Measurements from ENCODE around the gene RAB10.
"Not testable (repeated sequence)": the region's sequence is repeated elsewhere in the genome, so short reads cannot be mapped to it uniquely, and the experiment has no call there.

Gene RAB10

DNA sequence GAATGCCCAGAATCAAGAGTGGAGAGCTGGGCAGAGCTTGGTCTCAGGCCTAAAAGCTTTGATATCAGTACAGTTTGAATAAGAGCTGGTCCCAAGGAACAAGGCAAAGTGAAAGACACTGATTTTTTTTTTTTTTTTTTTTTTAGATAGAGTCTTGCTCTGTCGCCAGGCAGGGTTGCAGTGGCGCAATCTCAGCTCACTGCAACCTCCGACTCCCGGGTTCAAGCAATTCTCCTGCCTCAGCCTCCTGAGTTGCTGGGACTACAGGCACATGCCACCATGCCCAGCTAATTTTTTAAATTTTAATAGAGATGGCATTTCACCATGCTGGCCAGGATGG, 17.2 kb upstream of the RAB10 start:
- not testable (repeated sequence) for DNase-seq

DNA sequence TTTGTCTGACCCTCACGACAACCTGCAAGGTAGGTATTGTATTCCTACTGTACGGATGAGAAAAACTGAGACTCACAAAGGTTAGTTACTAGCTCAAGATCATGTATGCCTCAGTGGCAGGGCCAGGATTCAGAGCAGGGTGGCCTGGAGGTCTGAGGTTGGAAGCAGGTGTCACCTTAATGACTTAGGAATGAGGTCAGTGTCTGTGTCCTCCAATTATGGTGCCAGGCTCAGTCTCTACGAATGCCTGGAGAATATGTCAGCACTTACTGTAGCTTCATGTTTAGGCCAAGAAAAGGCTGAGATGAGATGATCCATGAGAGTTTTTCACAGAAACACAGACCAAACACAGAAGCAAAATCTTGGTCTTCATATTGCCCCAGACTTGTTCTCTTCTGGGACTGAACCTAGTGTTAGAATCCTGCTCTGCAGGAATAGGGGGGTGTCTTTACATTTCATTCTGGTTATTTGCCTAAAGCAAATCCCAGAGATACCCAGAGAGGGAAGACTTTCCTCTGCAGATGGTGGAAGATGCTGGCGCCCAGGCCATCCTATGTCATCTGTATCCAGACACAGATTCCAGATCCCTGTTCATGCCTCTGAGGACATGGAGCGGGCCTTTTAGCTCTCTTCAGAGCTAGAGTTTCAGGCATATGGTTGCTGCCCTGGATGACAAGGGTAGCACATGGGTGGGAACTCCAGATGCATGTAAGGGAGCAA, 16.3 kb upstream of the RAB10 start:
- no peak for DNase-seq

DNA sequence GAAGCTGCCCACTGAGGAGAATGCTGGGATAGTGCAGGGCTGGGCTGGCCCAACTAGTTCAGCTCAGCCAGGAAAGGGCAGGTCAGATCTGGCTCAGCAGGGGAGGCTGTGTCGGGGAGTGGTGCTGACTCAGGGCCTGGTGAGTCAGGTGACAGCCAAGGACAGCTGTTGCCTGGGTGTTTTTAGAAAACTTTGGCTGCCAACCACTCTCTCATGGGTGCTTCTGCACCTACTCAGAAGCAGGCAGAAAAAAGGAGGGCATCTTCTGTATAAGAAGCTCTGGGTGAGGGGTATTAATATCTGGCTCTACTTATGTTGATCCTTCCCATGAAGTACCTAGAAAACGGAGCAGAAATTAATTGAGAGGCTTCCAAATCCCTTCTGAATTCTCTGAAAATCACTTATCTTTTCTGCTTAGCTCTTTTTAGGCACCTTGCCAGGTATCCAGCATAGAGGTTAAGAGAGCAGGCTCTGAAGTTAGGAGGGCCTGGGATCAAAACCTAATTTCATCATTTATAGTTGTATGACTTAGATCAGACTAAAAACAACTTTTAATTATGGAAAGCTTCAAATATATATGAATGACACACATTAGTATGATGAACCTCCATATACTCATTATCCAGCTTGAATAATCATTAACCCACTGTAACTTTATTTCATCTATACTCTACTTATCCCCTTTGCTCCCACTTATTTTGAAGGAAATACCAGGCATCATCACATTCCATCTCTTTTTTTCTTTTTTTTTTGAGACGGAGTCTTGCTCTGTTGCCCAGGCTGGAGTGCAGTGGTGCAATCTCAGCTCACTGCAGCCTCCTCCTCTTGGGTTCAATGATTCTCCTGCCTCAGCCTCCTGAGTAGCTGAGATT, 15.5 kb upstream of the RAB10 start:
- DNase-seq: peak; percentile 47

DNA sequence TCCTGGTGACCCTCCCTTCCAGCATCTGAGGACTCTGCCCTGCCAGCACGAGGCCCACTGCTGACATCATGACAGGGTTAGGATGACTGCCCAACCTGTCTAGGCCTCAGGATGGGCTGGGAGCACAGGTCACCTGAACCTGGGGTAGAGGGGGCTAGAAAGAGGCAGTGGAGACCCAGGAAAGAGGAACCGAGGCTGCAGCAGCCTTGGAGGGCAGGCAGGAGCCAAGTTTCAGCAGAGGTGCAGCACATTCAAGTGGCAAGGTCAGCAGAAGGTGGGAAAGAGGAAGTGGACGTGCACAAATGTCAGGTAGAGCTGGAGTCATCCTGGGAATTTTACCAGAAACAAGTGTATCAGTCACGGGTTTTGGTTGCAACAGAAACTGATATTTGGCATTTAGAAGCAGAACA, 13.6 kb upstream of the RAB10 start:
- no peak for DNase-seq

DNA sequence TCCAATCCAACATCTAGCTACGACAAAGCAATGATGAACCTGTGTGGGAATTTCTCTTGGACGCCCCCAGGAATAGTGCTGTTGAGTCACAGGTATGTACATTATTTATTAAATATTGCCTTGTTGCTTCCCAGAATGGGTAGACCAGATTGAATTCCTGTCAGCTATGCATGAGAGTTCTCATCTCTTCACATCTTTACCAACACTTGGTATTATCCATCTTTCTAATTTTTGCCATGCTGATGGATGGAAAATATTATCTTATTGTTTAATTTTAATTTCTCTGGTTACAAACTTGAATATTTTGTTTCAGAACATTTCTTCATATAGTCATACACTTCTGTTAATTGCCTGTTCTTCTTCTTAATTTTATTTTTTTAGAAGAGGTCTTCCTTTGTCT, 9.6 kb upstream of the RAB10 start:
- no peak for DNase-seq

DNA sequence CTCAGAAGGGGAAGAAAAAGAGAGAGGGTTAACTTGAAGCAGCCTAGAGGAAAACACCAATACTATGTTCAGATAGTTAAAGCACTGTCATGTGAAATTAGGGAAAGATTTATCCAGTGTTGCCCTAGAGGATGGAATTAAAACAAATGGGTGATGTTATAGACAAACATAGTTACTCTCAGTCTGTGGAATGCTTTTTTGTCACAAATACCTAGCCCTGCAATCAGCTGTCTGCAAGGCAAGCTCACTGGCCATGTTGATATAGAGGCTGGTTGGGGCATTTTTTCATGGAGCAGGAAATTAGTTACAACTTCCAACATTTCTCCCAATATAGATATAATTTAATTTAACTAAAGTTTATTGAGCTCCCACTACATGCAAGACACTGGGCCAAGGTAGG, 8.4 kb upstream of the RAB10 start:
- DNase-seq: no peak

DNA sequence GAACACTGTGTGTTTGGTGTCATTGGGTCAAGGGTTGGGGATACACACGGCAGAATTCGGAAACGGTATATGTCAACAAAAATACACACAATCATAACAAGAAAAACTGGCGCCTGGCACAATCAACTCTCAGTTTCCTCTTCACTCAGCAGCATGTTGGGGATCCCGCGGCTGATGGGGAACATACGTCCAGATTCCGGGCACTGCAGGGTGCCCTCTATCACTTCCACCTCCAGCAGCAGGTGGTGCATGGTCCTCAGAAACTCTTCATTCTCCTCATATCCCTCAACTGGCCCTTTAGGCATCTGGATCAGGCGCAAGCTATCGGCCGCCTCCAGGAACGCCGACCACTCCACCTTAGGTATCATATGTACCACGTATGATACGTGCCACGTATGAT, 5.8 kb upstream of the RAB10 start:
- not testable (repeated sequence) for DNase-seq

DNA sequence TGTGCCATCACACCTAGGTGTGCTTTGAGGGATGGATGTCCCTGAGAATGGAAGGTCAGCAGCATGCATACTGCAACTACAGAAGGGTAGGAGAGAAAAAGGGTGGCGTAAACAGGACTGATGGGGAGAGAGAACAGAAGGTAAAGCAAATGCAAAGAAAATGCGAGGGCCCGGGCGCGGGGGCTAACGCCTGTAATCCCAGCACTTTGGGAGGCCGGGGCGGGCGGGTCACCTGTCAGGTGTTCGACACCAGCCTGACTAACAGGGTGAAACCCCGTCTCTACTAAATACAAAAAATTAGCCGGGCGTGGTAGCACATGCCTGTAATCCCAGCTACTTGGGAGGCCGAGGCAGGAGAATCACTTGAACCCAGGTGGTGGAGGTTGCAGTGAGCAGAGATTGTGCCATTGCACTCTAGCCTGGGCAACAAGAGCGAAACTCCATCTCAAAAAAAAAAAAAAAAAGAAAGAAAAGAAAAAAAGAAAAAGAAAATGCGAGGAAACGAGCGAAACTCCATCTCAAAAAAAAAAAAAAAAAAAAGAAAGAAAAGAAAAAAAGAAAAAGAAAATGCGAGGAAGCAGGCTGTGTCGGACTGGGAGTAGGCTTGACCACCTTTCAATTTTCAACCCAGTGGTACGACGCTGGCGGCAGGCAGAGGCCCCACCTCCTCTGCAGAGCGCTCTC, 1.2 kb upstream of the RAB10 start:
- not testable (repeated sequence) for DNase-seq

DNA sequence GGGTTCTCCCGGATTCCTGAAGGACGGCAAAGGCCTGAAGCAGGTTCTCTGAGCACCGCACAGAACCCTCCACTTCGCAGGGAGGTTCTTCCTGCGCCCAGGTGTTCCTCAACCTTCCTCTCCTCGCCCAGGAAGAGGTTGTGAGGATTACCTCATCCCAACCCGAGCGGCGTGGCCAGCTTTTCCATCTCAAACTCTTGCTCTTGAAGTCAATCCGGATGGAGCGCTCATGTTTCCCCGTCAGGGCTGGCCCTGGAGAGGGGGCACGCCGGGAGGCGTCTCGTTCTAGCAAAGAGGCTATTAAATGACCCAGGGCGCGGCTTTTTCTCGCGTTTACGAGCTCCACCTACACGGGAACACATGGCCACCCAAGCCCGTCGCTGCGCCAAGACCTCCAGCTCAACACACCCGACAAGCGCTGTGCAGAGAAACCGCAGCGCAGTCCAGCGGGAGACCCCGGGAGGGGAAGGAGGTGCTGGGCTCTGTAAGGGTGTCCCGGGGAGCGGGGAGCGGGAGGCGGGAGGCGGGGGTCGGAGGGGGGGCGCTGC, 540 bp upstream of the RAB10 start:
- peak; percentile 69 for DNase-seq

DNA sequence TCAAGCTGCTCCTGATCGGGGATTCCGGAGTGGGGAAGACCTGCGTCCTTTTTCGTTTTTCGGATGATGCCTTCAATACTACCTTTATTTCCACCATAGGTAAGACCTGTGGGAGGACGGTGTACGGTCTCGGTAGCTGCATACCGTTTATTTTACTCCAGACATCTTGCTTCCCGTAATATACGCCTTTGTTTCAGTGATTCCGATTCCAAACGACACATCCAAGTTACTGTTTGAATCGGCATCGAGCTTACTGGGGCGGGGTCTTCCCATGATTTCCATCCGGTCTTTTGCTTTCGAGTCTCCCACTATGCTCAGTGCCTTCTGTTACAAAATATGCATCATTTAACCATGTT, 731 bp downstream of the RAB10 start:
- DNase-seq: no peak

DNA sequence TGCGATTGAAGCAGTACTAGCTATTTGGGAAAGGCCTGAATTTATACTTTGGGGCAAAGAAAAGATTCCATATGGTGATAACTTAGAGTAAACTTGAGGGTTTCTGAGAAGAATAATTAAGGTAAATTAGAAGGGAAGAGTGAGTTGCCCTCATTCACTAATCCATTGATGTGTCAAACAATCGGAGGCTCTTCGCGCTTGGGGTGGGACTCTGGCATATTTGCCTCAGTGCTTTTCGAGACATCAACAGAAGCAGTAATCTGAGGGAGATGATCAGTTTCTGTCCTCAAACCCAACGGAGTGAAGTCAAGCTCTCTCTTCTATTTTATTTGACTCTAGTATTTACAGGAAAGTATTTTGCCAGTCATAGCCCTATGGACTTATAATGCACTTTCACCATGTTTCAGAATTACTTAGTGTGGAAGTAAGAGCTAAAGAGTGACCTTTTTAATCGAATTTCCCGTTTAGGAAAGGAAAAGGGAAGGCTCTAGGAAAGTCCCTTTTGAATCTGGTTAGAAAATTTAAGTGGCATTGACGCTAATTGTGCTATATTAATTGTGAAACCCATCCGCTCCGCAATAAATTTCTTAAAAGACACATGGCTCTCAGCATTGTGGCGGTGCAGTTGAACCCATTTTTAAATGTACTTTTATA, 1.3 kb downstream of the RAB10 start:
- no peak for DNase-seq

DNA sequence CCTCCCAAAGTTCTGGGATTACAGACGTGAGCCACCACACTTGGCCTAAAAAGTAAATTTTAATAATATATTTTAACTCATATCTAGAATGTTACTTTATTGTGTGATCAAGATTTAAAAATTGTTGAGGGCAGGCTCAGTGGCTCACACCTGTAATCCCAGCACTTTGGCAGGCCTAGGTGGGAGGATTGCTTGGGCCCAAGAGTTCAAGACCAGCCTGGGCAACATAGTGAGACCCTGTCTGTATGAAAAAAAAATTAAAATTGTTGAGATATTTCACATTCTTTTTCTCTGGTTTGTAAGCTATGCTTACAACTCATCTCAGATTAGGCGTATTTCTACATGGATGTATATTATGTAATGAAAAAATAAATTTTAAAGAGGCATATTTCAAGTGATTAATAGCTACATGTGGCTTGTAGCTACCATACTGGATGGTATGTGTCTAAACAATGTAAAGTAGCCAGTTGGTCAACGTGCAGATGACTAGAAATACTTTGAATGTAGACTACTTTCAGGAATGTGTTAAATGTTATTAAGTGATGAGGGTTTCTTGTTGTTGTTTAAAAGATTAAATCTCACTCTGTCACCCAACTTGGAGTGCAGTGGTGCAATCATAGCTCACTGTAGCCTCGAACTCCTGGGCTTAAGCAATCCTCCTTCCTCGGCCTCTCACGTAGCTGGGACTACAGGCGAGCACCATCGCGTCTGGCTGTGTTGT, 5.9 kb downstream of the RAB10 start:
- DNase-seq: no peak

DNA sequence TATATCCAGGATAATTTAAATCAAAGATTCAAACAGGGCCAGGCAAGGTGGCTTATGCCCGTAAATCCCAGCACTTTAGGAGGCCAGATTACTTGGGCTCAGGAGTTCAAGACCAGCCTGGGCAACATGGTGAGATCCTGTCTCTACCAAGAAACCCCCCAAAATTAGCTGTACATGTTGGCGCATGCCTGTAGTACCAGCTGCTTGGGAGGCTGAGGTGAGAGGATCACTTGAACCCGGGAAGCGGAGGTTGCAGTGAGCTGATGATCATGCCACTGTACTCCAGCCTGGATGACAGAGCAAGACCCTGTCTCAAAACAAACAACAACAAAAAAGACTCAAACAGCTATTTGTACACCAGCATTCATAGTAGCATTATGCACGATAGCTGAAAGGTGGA, 9.2 kb downstream of the RAB10 start:
- no peak for DNase-seq

DNA sequence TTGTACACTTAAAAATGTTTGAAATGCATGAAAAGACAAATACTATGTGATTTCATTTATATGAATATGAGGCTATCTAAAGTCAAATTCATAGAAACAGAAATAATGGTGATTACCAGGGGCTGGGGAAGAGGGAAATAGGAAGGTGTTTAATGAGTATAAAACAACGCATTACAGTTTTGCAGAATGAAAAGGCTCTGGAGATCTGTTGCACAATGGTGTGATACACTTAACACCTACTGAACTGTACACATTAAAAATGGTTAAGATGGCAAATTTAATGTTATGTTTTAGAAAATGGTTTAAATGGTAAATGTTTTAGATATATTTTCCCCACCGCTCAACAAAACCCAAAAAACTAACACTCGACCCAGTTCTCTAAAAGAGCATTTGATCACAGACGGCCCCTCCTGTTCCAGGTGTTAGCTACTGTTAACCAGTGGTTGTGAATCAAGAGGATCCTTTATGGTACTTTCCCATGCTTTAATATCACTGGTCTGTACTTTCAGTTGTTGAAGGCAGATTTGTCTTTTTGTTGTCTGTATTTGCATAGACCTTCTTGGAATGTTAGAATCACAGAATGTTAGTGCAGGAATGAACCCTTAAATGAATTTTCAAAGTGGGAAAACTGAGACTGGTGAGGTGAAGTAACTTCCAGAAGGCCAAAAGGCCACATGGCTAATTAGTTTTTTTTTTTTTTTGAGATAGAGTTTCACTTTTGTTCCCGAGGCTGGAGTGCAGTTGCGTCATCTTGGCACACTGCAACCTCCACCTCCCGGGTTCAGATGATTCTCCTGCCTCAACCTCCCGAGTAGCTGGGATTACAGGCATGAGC, 10.2 kb downstream of the RAB10 start:
- DNase-seq: no peak

DNA sequence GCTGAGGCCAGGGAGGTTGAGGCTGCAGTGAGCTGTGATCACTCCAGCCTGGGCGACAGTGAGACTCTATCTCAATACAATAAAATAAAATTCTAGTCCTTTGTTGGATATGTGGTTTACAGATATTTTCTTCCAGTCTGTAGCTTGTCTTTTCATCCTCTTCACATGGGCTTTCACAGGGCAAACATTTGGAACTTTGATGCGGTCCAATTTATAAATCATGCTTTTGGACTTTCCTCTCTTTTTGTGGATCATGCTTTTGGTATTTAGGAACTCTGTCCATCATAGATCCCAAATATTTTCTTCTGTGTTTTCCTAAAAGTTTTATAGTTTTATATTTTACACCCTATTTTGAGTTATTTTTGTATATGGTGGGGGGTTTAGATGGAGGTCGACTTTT, 14.9 kb downstream of the RAB10 start:
- no peak for DNase-seq

DNA sequence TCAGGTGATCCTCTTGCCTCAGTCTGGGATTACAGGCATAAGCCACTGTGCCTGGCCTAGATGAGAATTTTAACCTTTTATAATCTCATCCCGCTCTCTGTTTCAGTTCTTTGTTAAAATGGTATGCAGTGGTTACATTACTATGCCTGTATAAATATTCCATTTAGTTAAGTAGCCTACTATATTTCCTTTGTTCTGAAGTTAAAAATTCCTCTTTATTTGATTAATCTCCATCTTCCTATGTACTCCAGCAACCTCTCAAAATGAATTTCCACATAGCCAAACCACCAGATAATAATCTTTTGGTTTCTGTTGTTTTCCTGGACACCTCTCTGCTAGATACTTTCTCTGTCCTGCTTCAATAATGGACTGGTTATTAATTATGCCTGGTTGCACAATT, 15.8 kb downstream of the RAB10 start:
- DNase-seq: no peak

DNA sequence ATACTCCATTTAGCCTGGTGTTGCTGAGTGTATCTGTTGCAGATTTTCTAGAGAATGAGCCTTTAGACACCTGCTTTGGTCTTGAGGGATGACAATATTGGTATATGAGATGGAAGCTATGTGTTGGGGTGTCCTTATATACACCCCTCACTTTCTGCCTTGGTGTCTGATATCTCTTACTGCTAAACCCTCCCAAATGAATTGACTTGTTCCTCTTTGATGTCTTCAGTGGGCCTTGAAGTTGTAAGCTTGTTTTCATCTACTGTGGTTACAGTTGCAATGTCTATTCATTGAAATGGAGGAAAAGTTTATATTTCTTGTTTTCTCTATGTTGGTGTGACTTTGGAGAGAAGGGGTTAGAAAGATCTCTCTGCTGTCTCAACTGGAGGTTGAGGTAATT, 18.9 kb downstream of the RAB10 start:
- DNase-seq: no peak

DNA sequence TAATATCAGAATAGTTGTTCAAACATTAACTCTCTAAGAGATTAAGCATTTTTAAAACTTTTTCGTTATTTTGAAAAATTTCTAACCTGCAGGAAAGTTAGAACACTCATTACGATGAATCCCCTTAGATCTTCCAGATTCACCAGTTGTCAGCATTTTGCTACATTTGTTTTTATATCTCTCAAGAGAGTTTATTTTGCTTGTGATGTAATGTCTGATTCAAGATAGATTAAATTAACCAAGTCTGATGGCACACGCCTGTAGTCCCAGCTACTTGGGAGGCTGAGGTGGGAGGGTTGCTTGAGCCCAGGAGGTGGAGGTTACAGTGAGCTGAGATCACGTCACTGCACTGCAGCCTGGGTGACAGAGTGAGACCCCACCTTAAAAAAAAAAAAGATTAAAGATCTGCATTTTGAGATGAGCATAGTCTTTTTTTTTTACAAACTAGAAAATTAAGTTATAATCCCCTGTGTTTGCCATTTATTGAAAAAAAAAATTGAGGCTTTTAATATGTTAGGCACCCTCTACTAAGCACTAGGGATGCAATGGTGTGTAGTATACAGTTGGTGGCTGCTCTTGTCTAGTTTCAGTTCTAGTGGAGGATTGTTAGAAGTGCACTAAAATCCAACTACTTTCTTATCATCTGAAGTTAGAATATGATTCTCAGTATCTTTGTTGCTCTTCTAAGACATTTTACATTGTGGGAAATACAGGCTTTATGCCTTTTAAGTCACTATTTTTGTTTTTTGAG, 20.9 kb downstream of the RAB10 start:
- no peak for DNase-seq

DNA sequence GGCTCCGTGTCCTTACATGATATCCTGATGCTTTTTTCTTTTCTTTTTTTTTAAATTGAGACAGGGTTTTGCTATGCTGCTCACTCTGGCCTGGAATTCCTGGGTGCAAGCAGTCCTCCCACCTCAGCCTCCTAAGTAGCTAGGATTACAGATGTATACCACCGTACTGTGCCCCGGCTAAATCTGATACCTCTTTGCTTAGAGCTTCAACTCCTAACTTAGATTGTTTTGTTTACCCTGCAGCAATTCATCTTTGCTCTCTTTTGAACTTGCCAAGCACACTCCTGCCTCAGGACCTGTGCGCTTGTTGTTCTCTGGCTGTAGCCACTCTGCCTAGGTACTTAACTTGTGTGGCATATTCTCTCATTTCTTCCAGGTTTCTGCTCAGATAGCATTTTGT, 24.5 kb downstream of the RAB10 start:
- DNase-seq: no peak

DNA sequence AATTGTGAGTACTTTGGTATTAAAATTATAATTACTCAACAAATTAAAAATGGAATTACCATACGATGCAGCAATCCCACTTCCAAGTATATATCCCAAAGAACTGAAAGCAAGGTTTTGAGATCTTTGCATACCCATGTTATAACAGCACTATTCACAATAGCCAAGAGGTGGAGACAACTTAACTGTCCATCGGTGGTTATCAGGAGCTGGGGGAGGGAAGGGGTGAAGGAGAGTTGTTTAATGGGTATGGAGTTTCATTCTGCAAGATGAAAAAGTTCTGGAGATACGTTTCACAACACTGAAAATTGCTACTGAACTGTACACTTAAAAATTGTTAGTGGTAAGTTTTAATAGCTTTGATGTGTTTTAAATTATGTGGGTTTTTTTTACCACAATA, 25.7 kb downstream of the RAB10 start:
- no peak for DNase-seq

DNA sequence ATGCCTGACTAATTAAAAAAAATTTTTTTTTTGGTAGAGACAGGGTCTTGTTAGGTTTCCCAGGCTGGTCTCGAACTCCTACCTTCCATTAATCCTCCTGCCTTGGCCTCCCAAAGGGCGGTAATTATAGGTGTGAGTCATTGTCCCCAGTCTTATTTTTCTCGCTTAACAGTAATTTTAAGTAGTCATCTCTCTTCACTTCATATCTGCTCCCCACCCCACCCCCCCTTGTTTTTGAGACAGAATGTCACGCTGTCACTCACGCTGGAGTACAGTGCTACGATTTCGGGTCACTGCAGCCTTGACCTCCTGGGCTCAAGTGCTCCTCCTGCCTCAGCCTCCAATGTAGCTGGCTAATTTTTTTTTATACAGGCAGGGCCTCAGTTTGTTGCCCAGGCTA, 27.7 kb downstream of the RAB10 start:
- DNase-seq: no peak

All from NCI-H446 treated with DMSO at 0.1 percent for 48 hours (cell line).